Measurements from ENCODE around the gene LCNL1.

The LCNL1 gene

DNA sequence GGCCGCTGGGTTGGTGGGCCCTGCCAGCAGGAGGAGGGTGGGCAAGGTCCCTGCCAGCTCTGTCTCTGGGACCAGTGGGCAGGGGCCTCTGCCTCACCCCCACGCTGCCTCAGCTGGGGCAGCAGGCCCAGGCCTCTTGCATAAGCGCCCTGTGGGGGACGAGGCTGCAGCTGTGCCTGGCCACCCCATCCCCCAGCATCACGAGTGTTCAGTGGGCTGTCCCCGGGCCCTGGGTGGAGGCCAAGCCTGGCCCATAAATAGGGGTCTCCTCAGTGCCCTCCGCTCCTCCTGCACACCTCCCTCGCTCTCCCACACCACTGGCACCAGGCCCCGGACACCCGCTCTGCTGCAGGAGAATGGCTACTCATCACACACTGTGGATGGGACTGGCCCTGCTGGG lies 5.6 kb upstream of the LCNL1 start, which contains the start of gene PTGDS:
PTGDS (plus strand) TSS at position 282 of the 400 bp plus-strand sequence; CDS start at position 357, 75 bp downstream.
- no peak for DNase-seq

DNA sequence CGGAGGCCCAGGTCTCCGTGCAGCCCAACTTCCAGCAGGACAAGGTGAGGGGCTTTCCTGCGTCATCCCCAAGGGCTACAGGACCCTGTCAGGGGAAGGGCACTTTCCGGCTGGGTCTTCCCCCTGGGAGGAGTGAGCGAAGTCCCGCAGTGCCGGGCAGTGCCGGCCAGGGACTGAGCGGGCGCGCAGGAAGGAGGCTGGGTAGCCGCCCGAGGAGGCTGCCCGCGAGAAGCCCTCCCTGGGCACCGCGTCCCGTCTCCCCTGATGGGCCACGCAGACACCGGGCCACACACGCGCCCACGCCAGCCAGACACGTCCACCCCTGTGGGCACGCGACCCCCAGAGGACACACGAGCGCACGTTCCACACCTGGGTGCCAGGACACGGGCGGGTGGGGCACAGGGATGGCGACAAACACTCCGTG lies 5.1 kb upstream of the LCNL1 start:
- DNase-seq = no peak

DNA sequence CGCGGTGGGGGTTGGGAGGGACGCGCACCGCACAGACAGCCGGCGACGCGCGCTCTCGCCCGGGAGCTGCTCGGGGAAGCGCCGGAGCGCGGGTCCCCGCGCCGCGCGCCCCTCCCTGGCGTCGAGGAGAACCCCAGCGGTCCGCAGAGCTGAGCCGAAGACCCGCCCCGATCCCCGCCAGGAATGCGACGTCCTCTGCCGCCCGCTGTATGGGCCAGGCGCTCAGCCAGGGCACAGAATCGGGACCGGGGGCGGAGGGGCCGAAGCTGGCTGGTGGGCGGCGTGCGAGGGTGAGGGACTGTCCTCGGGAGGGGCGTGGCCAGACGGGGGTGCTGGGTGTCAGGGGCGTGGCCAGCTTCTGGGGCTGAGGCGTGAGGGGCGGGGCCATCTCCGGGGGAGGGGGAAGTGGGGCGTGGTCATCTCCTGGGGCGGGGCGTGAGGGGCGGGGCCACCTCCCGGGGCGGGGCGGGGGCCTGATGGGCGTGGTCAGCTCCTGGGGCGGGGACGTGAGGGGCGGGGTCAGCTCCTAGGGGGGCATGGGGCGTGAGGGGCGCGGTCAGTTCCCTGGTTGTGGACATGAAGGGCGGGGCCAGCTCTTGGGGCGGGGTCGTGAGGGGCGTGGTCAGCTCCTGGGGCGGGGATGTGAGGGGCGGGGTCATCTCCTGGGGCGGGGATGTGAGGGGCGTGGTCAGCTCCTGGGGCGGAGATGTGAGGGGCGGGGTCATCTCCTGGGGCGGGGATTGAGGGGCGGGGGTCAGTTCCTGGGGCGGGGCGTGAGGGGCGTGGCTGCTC lies 4.5 kb upstream of the LCNL1 start:
- no peak for DNase-seq

- no peak for DNase-seq
Observed at GRCh38 chr9:136978865-136979544, 3.8 kb upstream of the LCNL1 start.

GRCh38 chr9:136979769-136980587 lies 2.8 kb upstream of the LCNL1 start:
- no peak for DNase-seq

GRCh38 chr9:136980669-136981478 lies 1.9 kb upstream of the LCNL1 start:
- no peak for DNase-seq

- DNase-seq = no peak
Observed at GRCh38 chr9:136981588-136982231, 1.1 kb upstream of the LCNL1 start.

DNA sequence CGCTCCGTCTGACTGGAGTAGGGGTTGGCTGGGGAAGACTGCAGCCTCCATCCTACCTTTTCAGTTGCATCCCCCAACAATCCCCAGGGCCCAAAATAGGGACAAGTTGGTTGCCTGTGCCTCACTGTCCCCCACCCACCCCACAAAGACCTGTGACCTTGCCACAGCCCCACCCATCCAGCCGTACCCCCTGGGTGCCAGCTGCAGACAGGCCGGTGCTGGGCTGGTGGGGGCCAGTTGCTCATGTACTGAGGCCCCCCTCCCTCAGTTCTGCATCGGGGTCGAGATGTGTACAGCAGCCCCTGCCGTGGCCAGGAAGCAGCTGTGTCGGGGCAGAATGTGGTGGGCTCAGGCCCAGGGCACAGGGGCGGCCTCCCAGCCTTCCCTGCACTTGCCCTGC lies 374 bp downstream of the LCNL1 start:
- DNase-seq = no peak

DNA sequence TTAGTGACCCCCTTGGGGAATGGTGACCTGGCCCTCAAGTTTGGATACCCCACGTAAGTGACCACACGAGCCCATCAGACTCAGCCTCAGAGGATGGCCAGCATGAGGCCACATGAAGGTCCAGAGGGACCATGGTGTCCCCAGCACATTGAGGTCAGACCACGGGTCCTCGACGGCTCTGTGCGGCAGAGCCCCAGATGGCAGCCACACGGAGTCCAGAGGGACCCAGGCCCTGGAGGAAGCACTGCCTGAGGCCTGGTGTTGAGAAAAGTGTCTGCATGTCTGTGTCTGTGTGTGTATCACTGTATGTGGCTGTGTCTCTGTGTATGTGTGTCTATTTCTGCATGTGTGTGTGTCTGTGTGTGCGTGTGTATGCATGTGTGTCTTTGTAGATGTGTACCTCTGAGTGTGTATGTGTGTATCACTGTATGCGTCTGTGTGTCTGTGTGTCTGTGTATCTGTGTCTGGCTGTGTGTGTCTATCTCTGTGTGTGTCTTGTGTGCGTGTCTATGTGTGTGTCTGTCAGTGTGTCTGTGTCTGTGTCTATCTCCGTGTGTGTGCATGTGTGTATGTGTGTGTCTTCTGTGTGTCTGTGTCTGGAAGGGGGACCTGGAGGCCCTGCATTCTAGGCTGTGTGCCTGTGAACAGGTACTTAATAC lies 992 bp downstream of the LCNL1 start:
- no peak for DNase-seq

GRCh38 chr9:136984464-136985026 lies 1.8 kb downstream of the LCNL1 start:
- DNase-seq = no peak

DNA sequence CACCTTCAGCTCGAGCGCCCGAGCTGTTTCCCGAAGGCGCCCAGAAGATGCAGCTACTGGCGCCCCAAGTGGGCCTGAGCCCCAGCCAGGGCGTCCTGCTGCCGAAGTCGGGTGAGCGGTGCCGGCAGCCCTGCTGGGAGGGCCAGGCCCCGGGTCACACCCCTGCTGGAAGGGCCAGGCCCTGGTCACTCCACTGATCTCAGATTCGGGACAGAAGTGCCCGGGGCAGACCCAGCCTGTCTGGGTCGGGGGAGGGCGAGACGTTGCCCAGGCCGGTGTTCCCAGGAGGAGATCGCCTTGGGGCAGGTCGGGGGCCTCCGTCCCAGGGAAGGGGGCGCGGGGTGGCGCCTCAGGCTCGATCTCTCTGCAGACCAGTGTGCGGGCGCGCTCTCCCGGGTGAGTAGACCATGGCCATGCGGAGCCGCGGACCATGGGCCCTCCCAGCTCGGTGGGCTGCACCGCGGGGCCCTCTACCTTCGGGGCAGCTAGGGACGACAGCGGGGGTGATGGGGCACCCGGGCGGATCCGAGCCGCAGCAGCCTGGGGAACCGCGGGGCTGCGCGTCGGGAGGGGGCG lies 2.3 kb downstream of the LCNL1 start:
- DNase-seq = no peak

- no peak for DNase-seq
Observed at GRCh38 chr9:136985853-136986252, 3.1 kb downstream of the LCNL1 start.

- DNase-seq = no peak
Observed at GRCh38 chr9:136988872-136989271, 6.1 kb downstream of the LCNL1 start.

- DNase-seq = no peak
Observed at GRCh38 chr9:136990242-136990911, 7.6 kb downstream of the LCNL1 start.

- DNase-seq = peak; percentile 68
Observed at GRCh38 chr9:136991993-136992818, 9.4 kb downstream of the LCNL1 start, which contains the start of gene PAXX. TSS of gene PAXX (plus strand) at chr9:136992422. CDS start at chr9:136992444, 22 bp downstream.

GRCh38 chr9:136992819-136993369 lies 10.1 kb downstream of the LCNL1 start:
- no peak for DNase-seq

- no peak for DNase-seq
Observed at GRCh38 chr9:136994180-136994887, 11.5 kb downstream of the LCNL1 start.

- DNase-seq = no peak
Observed at GRCh38 chr9:136994888-136995230, 12.1 kb downstream of the LCNL1 start.
